HG02840 (cell line): ENCODE results near the gene KCNK13.
"Not testable (repeated sequence)": the region's sequence is repeated elsewhere in the genome, so short reads cannot be mapped to it uniquely, and the experiment has no call there.

Experiments used
- ATAC-seq: cut with Tn5 transposase; IDR thresholded peaks from one replicate; pipeline ENCODE4 v1.9.1; 2021; ENCODE audit warnings: mild to moderate bottlenecking, moderate library complexity, moderate number of reproducible peaks; ENCODE audit not compliant: unreplicated experiment, low FRiP score

KCNK13 gene

DNA sequence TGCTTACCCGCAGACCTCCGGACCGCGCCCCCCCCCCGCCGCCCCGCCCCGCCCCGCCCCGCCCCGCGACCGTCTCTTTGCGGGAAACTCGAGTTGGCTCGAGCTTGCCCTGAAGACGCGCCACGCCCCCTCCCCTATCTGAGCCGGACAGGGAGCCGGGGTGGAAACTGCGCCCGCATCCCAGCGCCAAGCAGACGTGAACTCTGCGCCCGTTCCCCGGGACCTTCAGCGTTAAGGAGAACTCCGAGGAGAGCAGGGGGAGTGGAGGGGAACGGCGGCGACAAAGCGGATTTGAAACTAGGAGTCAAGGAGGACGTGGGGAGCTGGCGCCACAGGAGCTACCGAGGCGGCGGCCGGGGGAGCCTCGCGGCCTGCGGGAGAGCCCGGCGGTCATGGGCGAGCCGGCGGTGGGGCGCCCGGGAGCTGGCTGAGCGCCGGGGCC, at the start of gene KCNK13:
Gene KCNK13, plus strand, starts transcription at position 310 of the 442 bp plus-strand sequence. CDS start 212 bp downstream, outside the sequence.
- ATAC-seq: no peak

DNA sequence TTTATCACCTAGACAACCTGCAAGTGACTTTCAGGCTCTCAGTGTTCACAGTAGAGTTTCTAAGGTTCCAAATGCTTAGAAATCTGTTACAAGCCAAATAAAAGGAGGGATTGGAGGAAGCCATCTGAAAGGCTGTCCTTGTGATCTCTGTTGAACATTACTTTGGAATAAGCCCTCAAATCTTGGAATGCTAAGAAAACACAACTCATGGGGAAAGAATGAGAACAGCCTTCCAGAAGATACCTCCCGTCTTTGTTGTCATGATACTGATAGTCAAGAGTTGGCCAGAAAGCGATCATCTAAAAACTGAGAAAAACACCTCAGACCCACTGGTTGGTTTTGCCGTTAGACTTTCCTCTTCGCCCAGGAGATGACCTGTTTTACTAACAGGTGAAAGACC, 44.4 kb upstream of the KCNK13 start:
- no peak for ATAC-seq

DNA sequence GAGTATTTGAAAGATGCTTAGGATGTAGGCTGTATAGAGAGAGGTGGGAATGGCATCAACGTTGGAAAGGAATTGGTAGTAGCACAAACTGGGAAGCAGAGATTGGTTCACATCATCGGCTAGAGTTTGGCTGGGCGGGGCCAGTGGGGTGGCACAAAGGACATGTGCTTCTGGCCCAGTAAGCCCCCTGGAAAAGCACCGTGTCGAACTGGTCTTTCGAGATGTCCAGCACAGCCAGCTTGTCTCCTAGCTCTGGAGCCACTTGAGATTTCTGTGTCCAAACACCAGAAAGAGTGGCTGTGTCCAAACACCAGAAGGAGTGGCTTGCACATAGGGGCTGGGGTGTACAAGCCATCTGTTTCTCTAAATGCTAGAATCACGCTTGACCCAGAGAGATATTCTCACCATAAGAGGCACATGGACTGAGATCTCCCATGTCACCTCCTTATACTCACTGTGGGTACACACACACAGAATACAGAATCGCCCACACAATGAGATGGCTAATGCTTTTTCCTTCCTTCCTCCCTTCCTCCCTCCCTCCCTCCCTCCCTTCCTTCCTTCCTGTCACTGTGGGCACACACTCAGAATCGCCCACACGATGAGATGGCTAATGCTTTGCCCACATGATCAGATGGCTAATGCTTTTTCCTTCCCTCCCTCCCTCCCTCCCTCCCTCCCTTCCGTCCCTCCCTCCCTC, 41.8 kb upstream of the KCNK13 start:
- ATAC-seq: no peak

DNA sequence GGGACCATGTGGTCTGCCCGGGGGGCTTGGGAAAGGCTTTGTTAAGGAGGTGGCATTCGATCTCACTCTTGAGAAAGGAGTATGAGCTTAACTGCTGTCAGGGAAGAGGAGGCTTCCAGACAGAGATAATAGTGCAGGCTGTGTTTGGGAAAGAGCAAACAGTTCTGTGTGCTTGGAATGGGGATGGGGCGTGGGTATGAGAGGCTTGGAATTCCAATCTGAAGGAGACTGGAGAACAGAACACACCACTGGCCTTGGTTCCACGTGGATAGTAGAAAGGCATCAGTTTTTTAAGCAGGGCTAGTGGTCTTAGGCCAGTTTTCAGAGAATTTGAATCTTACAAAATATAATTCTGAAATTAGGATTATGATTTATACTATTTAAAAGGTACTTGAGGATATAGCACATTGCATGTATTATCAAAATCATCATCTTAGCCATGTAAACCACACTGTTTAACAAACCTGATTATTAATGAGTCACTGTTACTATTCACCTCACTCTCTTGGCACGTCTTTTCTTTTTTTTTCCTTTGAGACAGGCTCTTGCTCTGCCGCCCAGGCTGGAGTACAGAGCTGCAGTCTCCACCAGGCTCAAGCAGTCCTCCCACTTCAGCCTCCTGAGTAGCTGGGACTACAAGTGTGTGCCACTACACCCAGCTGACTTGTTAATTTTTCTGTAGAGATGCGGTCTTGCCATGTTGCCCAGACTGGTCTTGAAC, 38.5 kb upstream of the KCNK13 start:
- no peak for ATAC-seq

DNA sequence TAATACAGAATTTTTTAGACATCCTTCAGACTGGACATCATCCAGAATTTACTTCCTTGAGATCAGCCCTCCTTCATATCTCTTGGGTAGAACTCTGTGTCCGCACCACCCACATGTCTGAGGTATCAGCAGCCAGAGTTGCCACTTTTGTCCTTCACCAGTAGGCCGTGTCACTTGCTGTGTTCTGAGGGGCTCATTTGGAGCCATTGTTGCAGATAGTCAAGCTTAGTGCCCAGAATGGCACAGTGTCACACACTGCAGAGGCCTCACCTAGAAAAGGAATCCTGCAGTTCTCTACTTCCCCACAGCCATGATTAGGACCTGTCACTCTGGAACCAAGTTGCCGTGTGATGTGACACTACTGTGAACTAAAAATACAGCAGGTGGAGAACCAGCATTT, 36.9 kb upstream of the KCNK13 start:
- no peak for ATAC-seq

DNA sequence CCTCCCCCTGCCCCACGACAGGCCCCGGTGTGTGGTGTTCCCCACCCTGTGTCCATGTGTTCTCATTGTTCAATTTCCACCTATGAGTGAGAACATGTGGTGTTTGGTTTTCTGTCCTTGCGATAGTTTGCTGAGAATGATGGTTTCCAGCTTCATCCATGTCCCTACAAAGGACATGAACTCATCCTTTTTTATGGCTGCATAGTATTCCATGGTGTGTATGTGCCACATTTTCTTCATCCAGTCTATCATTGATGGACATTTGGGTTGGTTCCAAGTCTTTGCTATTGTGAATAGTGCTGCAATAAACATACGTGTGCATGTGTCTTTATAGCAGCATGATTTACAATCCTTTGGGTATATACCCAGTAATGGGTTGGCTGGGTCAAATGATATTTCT, 35.2 kb upstream of the KCNK13 start:
- ATAC-seq: not testable (repeated sequence)

DNA sequence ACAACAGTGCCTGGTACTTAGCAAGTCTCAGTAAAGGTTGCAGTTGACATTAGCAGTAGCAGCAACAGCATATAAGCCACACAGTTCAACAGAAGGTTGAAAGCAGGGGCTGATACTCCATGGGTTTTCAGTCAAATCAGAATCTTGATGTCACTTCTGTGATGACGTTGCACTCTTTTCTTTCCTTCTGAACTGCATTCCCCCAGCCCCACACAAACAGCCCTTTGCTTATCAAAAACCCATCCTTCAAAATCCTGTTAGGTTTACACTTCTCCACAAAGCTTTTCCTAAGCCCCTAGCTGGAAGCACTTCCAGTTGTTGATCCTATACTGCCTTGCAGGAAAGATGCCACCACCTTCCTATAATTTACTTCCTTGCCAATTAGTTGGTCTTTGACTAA, 34.0 kb upstream of the KCNK13 start:
- ATAC-seq: no peak

DNA sequence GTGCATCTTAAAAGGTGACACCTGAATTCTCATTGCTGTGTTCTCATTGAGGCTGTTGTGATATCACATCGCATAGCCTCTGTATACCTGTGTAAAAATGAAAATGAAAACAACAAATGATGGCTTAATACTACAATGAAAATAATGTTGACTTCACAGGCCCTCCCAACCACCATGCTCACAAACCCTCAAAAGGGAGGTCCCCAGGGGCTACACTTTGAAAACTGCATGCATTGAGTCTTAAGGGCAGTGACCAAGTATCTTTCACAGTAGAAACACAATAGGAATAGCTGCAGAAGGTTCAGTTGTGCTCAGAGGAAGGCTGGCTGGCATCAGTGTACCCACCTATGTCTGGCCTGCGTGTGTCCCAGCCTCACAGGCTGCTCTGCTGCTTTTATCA, 27.6 kb upstream of the KCNK13 start:
- no peak for ATAC-seq

DNA sequence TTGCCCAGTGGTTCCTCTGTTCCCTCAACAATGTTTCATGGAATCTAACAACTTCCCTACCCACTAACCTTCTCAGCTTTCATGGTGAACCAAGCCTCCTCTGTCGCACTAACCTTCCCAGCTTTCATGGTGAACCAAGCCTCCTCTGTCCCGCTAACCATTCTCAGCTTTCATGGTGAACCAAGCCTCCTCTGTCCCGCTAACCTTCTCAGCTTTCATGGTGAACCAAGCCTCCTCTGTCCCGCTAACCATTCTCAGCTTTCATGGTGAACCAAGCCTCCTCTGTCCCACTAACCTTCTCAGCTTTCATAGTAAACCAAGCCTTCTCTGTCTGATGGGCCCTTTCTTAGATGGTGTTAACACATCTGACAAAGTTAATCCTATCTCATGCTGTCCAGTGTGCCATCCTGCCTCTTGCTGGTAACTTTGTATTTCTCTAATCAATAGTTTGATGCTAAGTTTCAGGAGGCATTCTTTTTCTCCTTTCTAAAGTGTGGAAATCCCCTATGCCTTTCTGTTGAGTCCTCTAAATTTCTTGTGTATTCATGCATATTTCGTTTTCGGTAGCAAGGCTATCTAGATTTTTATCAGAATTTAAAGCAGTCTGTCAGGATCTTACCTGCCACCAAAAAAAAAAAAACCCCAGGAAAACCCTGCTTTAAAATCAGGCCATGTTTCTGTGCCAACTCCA, 26.8 kb upstream of the KCNK13 start:
- no peak for ATAC-seq

DNA sequence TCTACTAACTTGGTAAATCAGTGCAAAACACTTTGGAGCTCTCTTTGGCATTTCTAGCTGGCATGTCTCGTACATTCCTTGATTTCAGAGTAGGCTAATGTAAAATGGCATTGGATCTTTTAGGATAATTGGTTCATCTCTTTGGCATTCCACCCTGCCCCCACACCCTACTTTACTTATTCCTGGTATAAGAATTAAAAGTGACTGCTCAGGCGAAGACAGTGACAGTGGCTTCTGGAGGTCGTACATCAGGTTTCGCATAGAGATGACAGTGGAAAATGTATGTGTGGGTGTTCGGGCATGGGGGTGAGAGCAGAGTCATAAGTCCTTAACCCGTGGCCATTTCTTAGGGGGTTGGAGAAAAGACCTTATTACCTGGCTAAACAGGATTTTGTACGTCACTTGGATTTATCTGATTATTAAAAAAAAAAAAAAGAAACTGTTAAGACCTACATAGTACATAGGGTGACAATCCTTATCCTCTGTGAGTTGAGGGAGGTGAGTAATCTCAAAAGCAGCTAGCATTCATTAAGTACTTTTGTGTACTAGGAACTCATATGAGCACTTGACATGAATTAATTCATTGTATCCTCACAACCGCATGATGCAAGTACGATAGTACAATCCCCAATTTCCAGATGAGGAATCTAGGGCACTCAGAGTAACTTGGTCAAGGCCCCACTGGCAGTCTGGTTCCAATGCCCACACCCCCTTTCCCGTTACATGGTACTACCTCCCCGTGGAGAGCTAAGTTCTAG, 22.4 kb upstream of the KCNK13 start:
- no peak for ATAC-seq

DNA sequence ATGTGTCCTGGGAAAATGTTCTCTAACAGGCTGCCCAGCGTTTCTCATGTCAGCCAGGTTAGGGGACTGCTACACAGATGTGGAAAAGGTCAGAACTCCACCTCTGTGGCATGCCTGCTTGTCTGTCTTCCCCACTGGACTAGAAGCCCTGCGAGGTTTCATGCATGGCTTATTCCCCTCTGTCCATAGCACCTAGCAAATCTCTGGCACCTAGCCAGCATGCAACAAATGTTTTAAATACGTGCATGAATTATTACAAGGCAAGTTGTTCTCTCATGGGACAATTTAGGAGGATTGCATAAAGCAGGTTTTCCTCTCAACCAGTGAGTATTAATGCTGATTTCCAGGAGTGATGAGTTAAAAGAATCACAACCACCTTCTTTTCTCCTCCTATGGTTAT, 21.4 kb upstream of the KCNK13 start:
- no peak for ATAC-seq

DNA sequence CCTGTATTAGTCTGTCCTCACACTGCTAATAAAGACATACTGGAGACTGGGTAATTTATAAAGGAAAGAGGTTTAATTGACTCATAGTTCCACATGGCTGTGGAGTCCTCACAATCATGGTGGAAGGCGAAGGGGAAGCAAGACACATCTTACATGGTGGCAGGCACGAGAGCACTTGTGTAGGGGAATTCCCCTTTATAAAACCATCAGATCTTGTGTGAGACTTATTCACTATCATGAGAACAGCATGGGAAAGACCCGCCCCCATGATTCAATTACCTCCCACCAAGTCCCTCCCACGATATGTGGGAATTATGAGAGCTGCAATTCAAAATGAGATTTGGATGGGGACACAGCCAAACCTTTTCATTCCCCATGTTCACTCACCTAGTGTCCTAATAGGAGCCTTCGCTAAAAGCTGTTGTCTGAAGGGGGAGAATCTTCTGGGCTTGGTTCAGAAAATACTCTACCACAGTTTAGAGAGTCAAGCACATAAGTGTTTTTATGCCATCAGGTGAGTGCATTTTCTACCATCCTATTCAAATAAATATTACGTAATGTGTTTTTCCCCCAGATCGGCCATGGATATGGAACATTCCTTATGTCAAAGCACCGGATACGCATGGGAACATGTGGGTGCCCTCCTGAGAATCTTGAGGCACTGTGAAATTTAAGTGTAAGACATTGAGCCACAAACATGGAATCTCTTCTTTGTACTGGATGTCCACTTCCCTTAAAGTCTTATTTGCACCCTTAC, 19.1 kb upstream of the KCNK13 start:
- no peak for ATAC-seq

DNA sequence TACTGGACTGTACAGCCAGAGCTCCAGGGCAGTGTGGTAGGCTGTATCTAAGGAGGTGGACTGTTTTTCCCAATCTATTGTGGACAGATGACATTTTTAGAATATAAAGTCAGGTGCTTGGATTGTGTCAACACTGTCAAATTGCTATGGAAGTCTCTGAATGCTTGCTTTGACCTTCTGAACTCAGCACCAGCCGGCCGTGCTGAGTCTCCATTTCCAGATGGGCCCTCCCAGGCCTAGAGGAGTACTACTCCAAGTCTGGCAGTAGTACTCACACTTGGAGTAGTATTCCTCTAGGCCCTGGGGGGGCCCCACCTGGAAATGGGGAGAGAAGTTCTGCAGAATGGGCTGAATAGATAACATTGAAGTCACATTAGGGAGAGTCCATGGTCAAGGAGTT, 16.2 kb upstream of the KCNK13 start:
- ATAC-seq: no peak

DNA sequence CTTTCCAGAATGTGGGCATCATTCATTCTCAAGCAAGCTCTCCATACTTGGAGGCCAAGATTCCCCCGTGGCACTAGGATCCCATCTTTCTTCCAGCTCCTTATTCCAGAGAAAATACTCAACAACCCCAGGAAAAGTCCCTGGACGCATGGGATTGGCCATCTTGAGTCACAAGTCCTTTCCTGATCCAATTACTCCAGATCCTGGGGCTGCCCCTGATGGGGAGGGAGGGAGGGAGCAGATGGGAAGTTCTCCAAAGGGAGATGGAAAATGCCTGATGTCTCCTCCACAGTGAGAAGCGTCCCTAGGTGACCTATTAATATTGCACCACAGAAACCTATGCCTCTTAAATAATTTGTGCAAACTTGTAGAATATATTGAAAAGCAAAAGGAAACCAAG, 12.4 kb upstream of the KCNK13 start:
- no peak for ATAC-seq

DNA sequence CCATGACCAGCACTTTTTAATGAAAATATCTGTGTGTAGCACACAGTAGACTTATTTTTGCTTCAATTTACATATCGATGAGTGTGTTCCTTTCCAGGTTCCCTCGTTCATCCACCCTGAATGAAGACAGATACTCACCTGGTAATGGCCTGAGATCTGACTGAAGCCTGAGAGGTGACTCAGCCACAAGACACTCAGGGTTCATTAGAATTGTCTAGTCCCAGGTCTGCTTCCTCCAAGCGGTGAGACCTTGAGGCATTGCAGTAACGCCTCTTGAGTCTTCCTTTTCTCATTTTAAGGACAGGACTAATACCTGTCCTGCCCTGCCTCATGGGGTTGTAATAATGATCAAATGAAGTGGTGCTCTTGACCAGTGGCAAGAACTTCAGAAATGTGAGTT, 11.5 kb upstream of the KCNK13 start:
- no peak for ATAC-seq

DNA sequence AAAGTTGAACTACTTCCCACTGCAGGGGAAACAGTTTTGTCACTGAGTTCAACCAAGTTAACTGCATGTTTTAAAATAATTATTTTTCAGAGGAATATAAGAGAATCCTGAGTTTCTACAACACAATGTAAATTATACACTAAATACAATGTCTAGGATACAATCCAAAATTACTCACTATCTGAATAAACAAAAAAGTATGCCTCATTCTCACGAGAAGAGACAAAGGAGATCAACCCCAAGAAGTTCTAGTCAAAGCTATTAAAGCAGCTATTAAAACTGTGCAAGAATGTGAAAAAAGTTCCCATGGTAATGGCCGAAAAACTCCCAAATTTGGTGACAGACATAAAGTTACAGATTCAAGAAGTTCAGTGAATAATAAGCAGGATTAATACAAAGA, 8.8 kb upstream of the KCNK13 start:
- no peak for ATAC-seq

DNA sequence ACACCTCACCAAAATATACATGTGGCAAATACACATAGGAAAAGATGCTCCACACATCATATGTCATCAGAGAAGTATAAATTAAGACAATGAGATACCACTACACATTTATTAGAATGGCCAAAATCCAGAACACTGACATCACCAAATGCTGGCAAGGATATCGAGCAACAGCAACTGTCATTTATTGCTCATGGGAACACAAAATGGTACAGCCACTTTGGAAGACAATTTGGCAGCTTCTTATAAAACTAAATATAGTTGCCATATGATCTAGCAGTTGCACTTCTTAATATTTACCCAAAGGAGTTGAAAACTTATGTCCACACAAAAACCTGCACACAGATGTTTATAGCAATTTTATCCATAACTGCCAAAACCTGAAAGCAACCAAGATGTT, 7.0 kb upstream of the KCNK13 start:
- no peak for ATAC-seq

DNA sequence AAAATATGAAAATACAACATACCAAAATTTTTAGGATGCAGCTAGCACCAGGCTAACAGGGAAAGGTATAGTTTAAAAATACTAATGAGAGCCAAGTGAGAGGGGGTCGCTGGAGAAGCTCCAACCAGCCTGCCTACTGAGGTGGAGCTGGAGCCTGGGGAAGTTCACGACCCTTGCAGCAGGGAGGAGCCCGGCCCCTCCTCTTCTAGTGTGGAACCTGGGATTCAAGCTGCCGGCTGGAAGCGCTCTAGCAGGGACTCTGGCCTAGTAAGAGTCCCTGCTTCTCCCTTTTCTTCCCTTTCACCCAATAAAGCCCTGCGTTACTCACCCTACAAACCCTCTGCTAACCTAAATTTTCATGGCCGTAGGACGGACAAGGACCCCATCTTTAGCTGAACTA, 5.0 kb upstream of the KCNK13 start:
- ATAC-seq: no peak

DNA sequence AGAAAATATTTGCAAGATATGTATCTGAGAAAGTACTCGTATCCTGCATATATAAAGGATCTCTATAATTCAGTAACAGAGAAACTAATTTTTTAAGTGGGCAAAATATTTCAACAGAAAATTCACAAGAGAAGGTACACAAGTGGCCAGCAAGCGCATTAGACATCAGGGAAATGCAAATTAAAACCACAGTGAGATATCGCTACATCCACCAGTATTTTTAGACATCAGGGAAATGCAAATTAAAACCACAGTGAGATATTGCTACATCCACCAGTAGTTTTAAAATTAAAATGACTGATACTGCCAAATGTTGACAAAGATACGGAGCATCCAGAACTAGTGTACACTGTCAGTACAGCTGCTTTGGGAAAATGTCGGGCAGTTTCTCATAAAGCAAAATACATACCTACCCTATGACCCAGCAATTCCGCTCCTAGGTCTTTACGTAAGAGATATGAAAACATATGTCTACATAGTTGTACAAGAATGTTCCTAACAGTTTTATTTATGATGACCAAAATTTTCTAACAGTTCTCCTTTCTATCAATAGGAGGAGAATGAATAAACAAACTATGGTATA, 2.8 kb upstream of the KCNK13 start:
- ATAC-seq: no peak
